ENCODE results near the gene STAT5A. TPM values are rescaled to one million over a fixed set of nuclear protein-coding genes. Genes with fewer than 3 reads are reported as not detected.
A peak's percentile ranks its signal among the peaks of the same experiment; 100 is the strongest.

STAT5A gene
- total and polyA plus RNA-seq, 9 of the 15 experiments (the other 6 are each of a cell fraction or from before 2014, with no cell fraction given) = 79.9 to 415 (median 196) TPM

DNA sequence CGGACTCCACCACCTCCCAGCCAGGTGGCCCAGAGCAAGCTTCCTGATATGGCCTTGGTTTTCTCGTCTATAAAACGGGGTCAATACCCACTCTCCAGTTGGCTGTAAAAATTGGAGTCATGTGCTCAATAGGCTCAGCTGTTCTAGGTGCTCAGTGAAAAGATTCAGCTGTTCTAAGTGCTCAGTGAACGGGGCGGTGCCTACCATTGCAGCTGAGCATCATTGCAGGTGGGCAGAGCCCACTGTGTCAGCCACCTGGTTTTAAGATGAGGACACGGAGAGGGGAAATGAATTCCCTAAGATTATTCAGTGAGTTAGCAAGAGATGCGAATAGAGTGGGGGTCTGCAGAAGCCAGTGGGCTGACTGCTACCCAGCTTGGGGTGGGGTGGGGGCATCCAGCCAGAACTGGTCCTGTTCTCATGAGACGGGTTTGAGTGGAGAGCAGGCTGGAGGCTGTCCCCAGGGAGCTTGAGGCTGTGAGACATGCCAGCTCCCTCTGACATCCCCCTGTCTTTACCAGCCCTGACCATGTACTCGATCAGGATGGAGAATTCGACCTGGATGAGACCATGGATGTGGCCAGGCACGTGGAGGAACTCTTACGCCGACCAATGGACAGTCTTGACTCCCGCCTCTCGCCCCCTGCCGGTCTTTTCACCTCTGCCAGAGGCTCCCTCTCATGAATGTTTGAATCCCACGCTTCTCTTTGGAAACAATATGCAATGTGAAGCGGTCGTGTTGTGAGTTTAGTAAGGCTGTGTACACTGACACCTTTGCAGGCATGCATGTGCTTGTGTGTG is 21.9 kb downstream of the STAT5A start (continued):
- TF ChIP-seq, protein P1, sequence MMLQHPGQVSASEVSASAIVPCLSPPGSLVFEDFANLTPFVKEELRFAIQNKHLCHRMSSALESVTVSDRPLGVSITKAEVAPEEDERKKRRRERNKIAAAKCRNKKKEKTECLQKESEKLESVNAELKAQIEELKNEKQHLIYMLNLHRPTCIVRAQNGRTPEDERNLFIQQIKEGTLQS (IDR thresholded peaks at IDR 0.05) = no peak
- TF ChIP-seq, protein P1 (CRISPR knock-in tag; conservative IDR thresholded peaks at IDR 0.05) = no peak
- TF ChIP-seq ZC3H8 (IDR thresholded peaks at IDR 0.05) (no peak), PML (IDR thresholded peaks at IDR 0.05; ENCODE audit: low read length) (no peak), HMG20B (CRISPR knock-in tag; IDR thresholded peaks at IDR 0.05) (no peak), NEUROD1 (IDR thresholded peaks at IDR 0.05; ENCODE audit: borderline replicate concordance, low read depth, low read length, partially characterized antibody) (no peak), KDM5B (IDR thresholded peaks at IDR 0.05; ENCODE audit: insufficient replicate concordance, low read depth, low read length) (no peak), CREB5 (CRISPR knock-in tag; IDR thresholded peaks at IDR 0.05) (no peak), EZH2 (IDR thresholded peaks at IDR 0.05; ENCODE audit: borderline replicate concordance, low read depth, low read length) (no peak), EP300 (IDR thresholded peaks at IDR 0.05; ENCODE audit: low read length) (no peak), BDP1 (IDR thresholded peaks at IDR 0.05; ENCODE audit: insufficient read depth, insufficient read length) (no peak), DMBX1 (CRISPR knock-in tag; IDR thresholded peaks at IDR 0.05; ENCODE audit: borderline replicate concordance) (peak; percentile 73; the same call in 1 of the 2 replicates), YY1 (IDR thresholded peaks at IDR 0.05; ENCODE audit: borderline replicate concordance in 1 of 3, control insufficient read depth in 1 of 3, extremely low read depth in 1 of 3, insufficient read depth in 3 of 3, insufficient read length in 1 of 3, insufficient replicate concordance in 2 of 3, low read depth in 1 of 3, low read length in 2 of 3) (peak in 1 of 3 experiments; percentile 5), CREB1 (IDR thresholded peaks at IDR 0.05) (no peak), CREB1 (CRISPR knock-in tag; IDR thresholded peaks at IDR 0.05) (no peak), SP1 (CRISPR knock-in tag; IDR thresholded peaks at IDR 0.05) (no peak), ZNF280B (CRISPR knock-in tag; IDR thresholded peaks at IDR 0.05) (no peak), BRCA1 (IDR thresholded peaks at IDR 0.05) (no peak), BRCA1 (CRISPR knock-in tag; IDR thresholded peaks at IDR 0.05) (no peak)
- TF ChIP-seq, protein P2, sequence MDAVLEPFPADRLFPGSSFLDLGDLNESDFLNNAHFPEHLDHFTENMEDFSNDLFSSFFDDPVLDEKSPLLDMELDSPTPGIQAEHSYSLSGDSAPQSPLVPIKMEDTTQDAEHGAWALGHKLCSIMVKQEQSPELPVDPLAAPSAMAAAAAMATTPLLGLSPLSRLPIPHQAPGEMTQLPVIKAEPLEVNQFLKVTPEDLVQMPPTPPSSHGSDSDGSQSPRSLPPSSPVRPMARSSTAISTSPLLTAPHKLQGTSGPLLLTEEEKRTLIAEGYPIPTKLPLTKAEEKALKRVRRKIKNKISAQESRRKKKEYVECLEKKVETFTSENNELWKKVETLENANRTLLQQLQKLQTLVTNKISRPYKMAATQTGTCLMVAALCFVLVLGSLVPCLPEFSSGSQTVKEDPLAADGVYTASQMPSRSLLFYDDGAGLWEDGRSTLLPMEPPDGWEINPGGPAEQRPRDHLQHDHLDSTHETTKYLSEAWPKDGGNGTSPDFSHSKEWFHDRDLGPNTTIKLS (IDR thresholded peaks at IDR 0.05; ENCODE audit: borderline replicate concordance, low read depth) = no peak
- TF ChIP-seq, protein P3, sequence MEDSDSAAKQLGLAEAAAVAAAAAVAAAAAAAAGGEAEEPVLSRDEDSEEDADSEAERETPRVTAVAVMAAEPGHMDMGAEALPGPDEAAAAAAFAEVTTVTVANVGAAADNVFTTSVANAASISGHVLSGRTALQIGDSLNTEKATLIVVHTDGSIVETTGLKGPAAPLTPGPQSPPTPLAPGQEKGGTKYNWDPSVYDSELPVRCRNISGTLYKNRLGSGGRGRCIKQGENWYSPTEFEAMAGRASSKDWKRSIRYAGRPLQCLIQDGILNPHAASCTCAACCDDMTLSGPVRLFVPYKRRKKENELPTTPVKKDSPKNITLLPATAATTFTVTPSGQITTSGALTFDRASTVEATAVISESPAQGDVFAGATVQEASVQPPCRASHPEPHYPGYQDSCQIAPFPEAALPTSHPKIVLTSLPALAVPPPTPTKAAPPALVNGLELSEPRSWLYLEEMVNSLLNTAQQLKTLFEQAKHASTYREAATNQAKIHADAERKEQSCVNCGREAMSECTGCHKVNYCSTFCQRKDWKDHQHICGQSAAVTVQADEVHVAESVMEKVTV (CRISPR knock-in tag; IDR thresholded peaks at IDR 0.05) = no peak

All from K562 (cell line).